ENCODE measurements around the gene ZNF205.

Gene ZNF205

DNA sequence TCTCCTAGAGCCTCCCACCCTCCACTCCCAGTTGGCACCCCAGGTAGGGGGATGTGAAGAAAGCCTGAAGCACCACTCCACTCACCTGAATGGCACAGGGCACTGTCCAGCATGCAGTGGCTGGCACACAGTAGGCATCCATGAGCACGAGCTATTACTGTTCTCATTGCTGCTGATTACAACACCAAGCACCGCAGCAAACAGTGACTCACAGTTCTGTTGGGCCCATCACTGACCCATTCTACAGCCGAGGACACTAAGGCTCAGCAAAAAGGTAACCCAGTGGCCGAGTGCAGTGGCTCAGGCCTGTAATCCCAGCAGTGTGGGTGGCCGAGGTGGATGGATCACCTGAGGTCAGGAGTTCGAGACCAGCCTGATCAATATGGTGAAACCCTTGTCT lies 16.0 kb upstream of the ZNF205 start:
- Histone ChIP-seq H3K36me3 (ENCODE audit: insufficient read depth, low read length) (no peaks in the 10 kb centered on the region), H3K4me2 (ENCODE audit: low read length) (no peak overlapping the region), H3K4me3 (ENCODE audit: low read length) (no peak overlapping the region), H3K27me3 (ENCODE audit: control insufficient read depth, insufficient read depth, low read length) (peaks cover 31% of the 10 kb centered on the region), H3K4me1 (ENCODE audit: control insufficient read depth, insufficient read depth, low read length) (peaks cover 5% of the 10 kb centered on the region), H3K9me3 (replicated peaks; ENCODE audit: low read length) (no peaks in the 10 kb centered on the region), H3K9ac (ENCODE audit: low read depth, low read length) (no peak overlapping the region)

DNA sequence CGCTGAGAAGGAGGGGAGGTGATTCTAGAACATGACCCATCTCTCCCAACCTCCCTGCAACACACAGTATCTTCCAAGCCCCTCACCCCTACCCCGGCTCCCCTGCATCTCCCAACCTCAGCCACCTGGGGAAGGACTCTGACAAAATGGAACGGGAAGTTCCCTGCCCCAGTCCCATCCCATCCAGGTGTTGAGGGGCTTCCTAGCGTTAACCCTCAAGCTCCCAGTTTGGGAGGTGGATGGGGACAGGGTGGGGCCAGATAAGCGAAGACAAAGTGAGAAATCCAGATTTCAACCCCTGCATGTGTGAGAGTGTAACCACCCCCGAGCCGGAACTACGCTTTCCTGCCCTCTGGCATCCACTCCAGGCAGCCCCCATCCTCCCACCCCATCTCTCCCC lies 15.1 kb upstream of the ZNF205 start:
- H3K27me3 ChIP-seq (ENCODE audit: control insufficient read depth, insufficient read depth, low read length) = peaks cover 22% of the 10 kb centered on the region
- no peak overlapping the region for H3K9ac ChIP-seq (ENCODE audit: low read depth, low read length)
- no peaks in the 10 kb centered on the region for H3K9me3 ChIP-seq (replicated peaks; ENCODE audit: low read length)
- no peak overlapping the region for H3K4me2 ChIP-seq (ENCODE audit: low read length)
- no peak overlapping the region for H3K4me3 ChIP-seq (ENCODE audit: low read length)
- no peaks in the 10 kb centered on the region for H3K36me3 ChIP-seq (ENCODE audit: insufficient read depth, low read length)
- peaks cover 5% of the 10 kb centered on the region for H3K4me1 ChIP-seq (ENCODE audit: control insufficient read depth, insufficient read depth, low read length)

GRCh38 chr16:3098459-3099394 lies 13.7 kb upstream of the ZNF205 start, which contains the start of gene ZSCAN10:
Gene ZSCAN10, minus strand, starts transcription at chr16:3099294. Its CDS starts 6,357 bp downstream, at chr16:3092937.
- peak within 1 kb of the TSS; percentile 63 for H3K4me3 ChIP-seq (ENCODE audit: low read length)
- H3K9me3 ChIP-seq (replicated peaks; ENCODE audit: low read length) = no peaks in the 10 kb centered on the region
- no peaks in the 10 kb centered on the region for H3K36me3 ChIP-seq (ENCODE audit: insufficient read depth, low read length)
- peaks cover 5% of the 10 kb centered on the region for H3K4me1 ChIP-seq (ENCODE audit: control insufficient read depth, insufficient read depth, low read length)
- no peak within 1 kb of the TSS for H3K9ac ChIP-seq (ENCODE audit: low read depth, low read length)
- H3K27me3 ChIP-seq (ENCODE audit: control insufficient read depth, insufficient read depth, low read length) = peaks cover 15% of the 10 kb centered on the region
- peak within 1 kb of the TSS; percentile 71 for H3K4me2 ChIP-seq (ENCODE audit: low read length)

GRCh38 chr16:3099395-3099731 lies 13.0 kb upstream of the ZNF205 start:
- no peak overlapping the region for H3K4me3 ChIP-seq (ENCODE audit: low read length)
- no peak overlapping the region for H3K4me2 ChIP-seq (ENCODE audit: low read length)
- H3K9me3 ChIP-seq (replicated peaks; ENCODE audit: low read length) = no peaks in the 10 kb centered on the region
- H3K4me1 ChIP-seq (ENCODE audit: control insufficient read depth, insufficient read depth, low read length) = peaks cover 5% of the 10 kb centered on the region
- H3K9ac ChIP-seq (ENCODE audit: low read depth, low read length) = no peak overlapping the region
- H3K27me3 ChIP-seq (ENCODE audit: control insufficient read depth, insufficient read depth, low read length) = peaks cover 15% of the 10 kb centered on the region
- H3K36me3 ChIP-seq (ENCODE audit: insufficient read depth, low read length) = no peaks in the 10 kb centered on the region

DNA sequence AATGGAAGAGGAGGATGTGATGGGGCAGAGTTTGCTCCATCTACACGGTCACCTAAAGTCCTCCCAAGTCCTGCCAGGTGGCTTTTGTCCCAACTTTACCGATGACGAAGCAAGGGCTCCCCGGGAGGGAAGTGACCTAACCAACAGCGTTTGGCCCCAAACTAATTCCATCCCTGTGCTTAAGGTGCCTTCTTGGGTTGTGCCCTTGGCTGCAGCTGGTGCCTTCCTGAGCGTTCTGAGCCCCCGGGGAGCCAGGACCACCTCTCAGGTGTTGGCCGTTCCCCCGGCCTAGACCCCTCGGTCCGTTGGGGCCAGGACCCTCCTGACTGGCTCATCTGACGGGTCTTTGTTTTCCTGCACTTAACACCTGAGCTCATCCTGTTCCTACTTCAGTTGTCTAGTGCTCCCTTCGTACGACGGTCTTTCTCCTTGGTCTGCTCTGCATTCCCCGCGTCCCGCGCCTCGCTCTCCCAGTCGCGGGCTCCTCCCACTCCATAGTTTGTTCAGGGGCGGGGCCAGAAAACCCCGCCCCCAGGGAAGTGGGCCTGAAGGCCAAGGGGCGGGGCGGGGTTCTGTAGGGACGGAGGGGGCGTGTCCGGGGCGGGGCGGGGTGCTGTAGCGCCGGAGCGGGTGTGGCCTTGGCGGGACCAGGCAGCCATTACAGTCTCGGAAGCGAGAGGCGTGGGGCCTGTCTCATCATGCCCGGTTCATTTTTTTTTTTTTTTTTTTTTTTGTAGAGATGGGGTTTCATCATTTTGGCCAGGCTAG lies 12.5 kb upstream of the ZNF205 start:
- H3K9me3 ChIP-seq (replicated peaks; ENCODE audit: low read length) = no peaks in the 10 kb centered on the region
- peaks cover 15% of the 10 kb centered on the region for H3K27me3 ChIP-seq (ENCODE audit: control insufficient read depth, insufficient read depth, low read length)
- no peaks in the 10 kb centered on the region for H3K36me3 ChIP-seq (ENCODE audit: insufficient read depth, low read length)
- H3K4me3 ChIP-seq (ENCODE audit: low read length) = peak overlapping the region; percentile 63
- peak overlapping the region; percentile 71 for H3K4me2 ChIP-seq (ENCODE audit: low read length)
- H3K4me1 ChIP-seq (ENCODE audit: control insufficient read depth, insufficient read depth, low read length) = peaks cover 5% of the 10 kb centered on the region
- H3K9ac ChIP-seq (ENCODE audit: low read depth, low read length) = no peak overlapping the region

GRCh38 chr16:3101018-3101840 lies 11.2 kb upstream of the ZNF205 start:
- no peaks in the 10 kb centered on the region for H3K9me3 ChIP-seq (replicated peaks; ENCODE audit: low read length)
- no peak overlapping the region for H3K9ac ChIP-seq (ENCODE audit: low read depth, low read length)
- peaks cover 9% of the 10 kb centered on the region for H3K4me1 ChIP-seq (ENCODE audit: control insufficient read depth, insufficient read depth, low read length)
- peaks cover 15% of the 10 kb centered on the region for H3K27me3 ChIP-seq (ENCODE audit: control insufficient read depth, insufficient read depth, low read length)
- H3K4me3 ChIP-seq (ENCODE audit: low read length) = no peak overlapping the region
- no peak overlapping the region for H3K4me2 ChIP-seq (ENCODE audit: low read length)
- no peaks in the 10 kb centered on the region for H3K36me3 ChIP-seq (ENCODE audit: insufficient read depth, low read length)

- Histone ChIP-seq H3K27me3 (ENCODE audit: control insufficient read depth, insufficient read depth, low read length) (peaks cover 15% of the 10 kb centered on the region), H3K9ac (ENCODE audit: low read depth, low read length) (no peak overlapping the region), H3K36me3 (ENCODE audit: insufficient read depth, low read length) (no peaks in the 10 kb centered on the region), H3K4me1 (ENCODE audit: control insufficient read depth, insufficient read depth, low read length) (peaks cover 9% of the 10 kb centered on the region), H3K9me3 (replicated peaks; ENCODE audit: low read length) (no peaks in the 10 kb centered on the region), H3K4me3 (ENCODE audit: low read length) (no peak overlapping the region), H3K4me2 (ENCODE audit: low read length) (no peak overlapping the region)
Measured at GRCh38 chr16:3101841-3102470, 10.4 kb upstream of the ZNF205 start.

- Histone ChIP-seq H3K9me3 (replicated peaks; ENCODE audit: low read length) (no peaks in the 10 kb centered on the region), H3K4me3 (ENCODE audit: low read length) (peak overlapping the region; percentile 89), H3K36me3 (ENCODE audit: insufficient read depth, low read length) (no peaks in the 10 kb centered on the region), H3K4me2 (ENCODE audit: low read length) (peak overlapping the region; percentile 100), H3K27me3 (ENCODE audit: control insufficient read depth, insufficient read depth, low read length) (no peaks in the 10 kb centered on the region), H3K9ac (ENCODE audit: low read depth, low read length) (peak overlapping the region; percentile 89), H3K4me1 (ENCODE audit: control insufficient read depth, insufficient read depth, low read length) (peaks cover 7% of the 10 kb centered on the region)
Measured at GRCh38 chr16:3106205-3106928, 6.0 kb upstream of the ZNF205 start.

DNA sequence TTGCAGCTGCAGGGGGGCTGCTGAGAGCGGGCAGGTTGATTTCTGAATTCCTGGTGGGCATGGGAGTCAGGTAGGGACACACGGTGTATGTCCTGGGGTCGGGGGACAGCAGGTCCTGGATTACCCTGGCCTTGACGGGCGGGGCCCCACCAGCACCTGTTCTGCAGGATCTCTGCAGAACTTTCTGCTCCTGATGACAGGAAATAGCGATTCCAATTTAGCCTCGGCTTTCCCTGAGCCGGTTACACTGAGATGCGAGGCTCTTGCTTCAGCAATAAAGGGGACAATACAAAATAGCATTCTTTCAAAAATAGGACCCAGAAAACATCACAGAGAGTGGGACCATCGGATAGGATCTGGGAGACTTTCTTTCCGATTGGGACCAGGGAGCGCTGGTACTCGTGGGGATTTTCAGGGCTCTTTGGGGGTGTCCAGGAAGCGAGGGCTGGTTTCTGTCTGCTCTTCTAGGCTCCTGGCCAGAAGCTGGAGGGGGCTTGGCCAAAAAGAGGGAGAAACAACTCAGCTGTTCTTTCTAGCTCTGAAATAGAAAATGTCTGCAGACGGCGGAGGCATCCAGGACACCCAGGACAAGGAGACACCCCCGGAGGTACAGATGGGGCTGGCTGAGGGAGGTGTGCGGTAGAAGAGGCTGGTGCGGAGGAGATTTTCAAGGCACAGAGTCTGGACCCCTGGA lies 642 bp downstream of the ZNF205 start:
- H3K4me2 ChIP-seq (ENCODE audit: low read length) = peak overlapping the region; percentile 97
- H3K9ac ChIP-seq (ENCODE audit: low read depth, low read length) = peak overlapping the region; percentile 81
- peaks cover 9% of the 10 kb centered on the region for H3K36me3 ChIP-seq (ENCODE audit: insufficient read depth, low read length)
- peak overlapping the region; percentile 78 for H3K4me3 ChIP-seq (ENCODE audit: low read length)
- peaks cover 20% of the 10 kb centered on the region for H3K4me1 ChIP-seq (ENCODE audit: control insufficient read depth, insufficient read depth, low read length)
- H3K27me3 ChIP-seq (ENCODE audit: control insufficient read depth, insufficient read depth, low read length) = no peaks in the 10 kb centered on the region
- no peaks in the 10 kb centered on the region for H3K9me3 ChIP-seq (replicated peaks; ENCODE audit: low read length)

Measured in skeletal muscle satellite cell (primary cell).